Stomach (tissue), 9 donors: ENCODE measurements around the gene C1orf167. TPM values are rescaled to one million over a fixed set of nuclear protein-coding genes. Genes with fewer than 3 reads are reported as not detected.

ENCODE experiments used
- DNase-seq, 2 donors: peaks; one replicate each; pipeline versions ENCODE4 v3.0.0 to v3.0.0-alpha.2; 2013 to 2019
- H3K27ac ChIP-seq, 5 donors: fragments of 200-600 bp in 4 of 5; sonication (generic) in 4 of 5; one replicate each; pipeline ENCODE4 v1.5.1; 2013 to 2019; ENCODE audit warnings: mild to moderate bottlenecking in 1 of 5, moderate library complexity in 1 of 5
- H3K27me3 ChIP-seq, 3 donors: fragments of 200-600 bp; sonication (generic); one replicate each; pipeline ENCODE4 v1.5.1; 2017 to 2019; ENCODE audit warnings: mixed run types in 1 of 3
- H3K36me3 ChIP-seq, 4 donors: fragments of 200-600 bp; sonication (generic); 1 replicate in 3 of 4; 2 replicates in 1 of 4; pipeline ENCODE4 v1.5.1; 2016 to 2019
- H3K4me1 ChIP-seq, 4 donors: fragments of 200-600 bp; sonication (generic); one replicate each; pipeline ENCODE4 v1.5.1; 2016 to 2019
- H3K4me3 ChIP-seq, 4 donors: fragments of 200-600 bp; sonication (generic) in 3 of 4; one replicate each; pipeline ENCODE4 v1.5.1; 2016 to 2019; ENCODE audit warnings: mild to moderate bottlenecking in 1 of 4
- H3K9me3 ChIP-seq, 4 donors: fragments of 200-600 bp; sonication (generic); one replicate each; pipeline ENCODE4 v1.5.1; 2016 to 2019
- CTCF ChIP-seq, 7 experiments: fragments of 450-650 bp in 4 of 7; fragments of 200-600 bp in 3 of 7; sonication (generic) in 3 of 7; IDR thresholded peaks; one replicate each; pipeline ENCODE4 v1.5.1; 2016 to 2019; ENCODE audit warnings: antibody characterized with exemption in 7 of 7, control low read depth in 2 of 7, mild to moderate bottlenecking in 1 of 7
- EP300 ChIP-seq: sonication (generic); formaldehyde crosslinking; IDR thresholded peaks from one replicate; pipeline ENCODE4 v1.6.1; 2017; ENCODE audit warnings: antibody characterized with exemption
- POLR2A ChIP-seq, 4 donors: fragments of 450-650 bp; IDR thresholded peaks; one replicate each; pipeline ENCODE4 v1.6.1; 2016; ENCODE audit warnings: antibody characterized with exemption in 4 of 4, control low read depth in 2 of 4, mild to moderate bottlenecking in 1 of 4, moderate library complexity in 1 of 4
- POLR2AphosphoS5 ChIP-seq, 3 donors: sonication (generic); formaldehyde crosslinking; IDR thresholded peaks; one replicate each; pipeline ENCODE4 v1.6.1; 2016; ENCODE audit warnings: antibody characterized with exemption in 3 of 3
- WGBS, 5 donors: extraction: QIAGEN DNeasy Blood & Tissue Kit in 3 of 5; methylation state at CpG; one replicate each; pipeline versions ENCODE4 v1.1.5 to v1.1.7; 2013 to 2018; 5-methylcytosine and 5-hydroxymethylcytosine counted together
- intact Hi-C: fragments of 100-400 bp; cut with DNase I; formaldehyde crosslinking; loops from one replicate; pipeline ENCODE4 v1.15.1; 2023; ENCODE audit warnings: low total_unique reads
- polyA plus RNA-seq, 3 donors: library from polyadenylated mRNA; stranded (reverse); fragments of 200-250 nt; gene quantifications; one replicate each; pipeline ENCODE4 v1.2.3, GENCODE V29; 2013
- total RNA-seq, 5 donors: library from RNA; depleted of rRNA; stranded (reverse); fragments of >200 nt; gene quantifications; one replicate each; pipeline versions ENCODE4 v1.1.0 to v1.2.3, GENCODE V29; 2014 to 2016
- donor health status: healthy with polysubstance abuse.
- donor health status: Bipolar disorder and iron deficiency.
- donor health status: healthy.

C1orf167 gene
- total and polyA plus RNA-seq, 8 donors: 1.6 to 4.7 (median 2.0) TPM; not detected in 5

- TF ChIP-seq POLR2A (IDR thresholded peaks at IDR 0.05): no peak
- no peak for TF ChIP-seq CTCF (IDR thresholded peaks at IDR 0.05)
- no peak for TF ChIP-seq EP300
- no peak for TF ChIP-seq POLR2AphosphoS5 (IDR thresholded peaks at IDR 0.05)
- intact Hi-C loops: no loop called here
- 53 to 59% (median 55%) methylated on average over 16 to 17 of the region's 17 CpGs for WGBS, 5 donors
- H3K27me3 ChIP-seq: no peaks in the 10 kb centered on the region
- no peak for DNase-seq
- peaks cover 19 to 41% (median 40%) of the 10 kb centered on the region in 4 donors for H3K36me3 ChIP-seq
- H3K4me3 ChIP-seq: no peak overlapping the region
- peaks cover 0 to 14% (median 2%) of the 10 kb centered on the region in 4 donors for H3K4me1 ChIP-seq
- no peaks in the 10 kb centered on the region for H3K9me3 ChIP-seq
- H3K27ac ChIP-seq: no peak overlapping the region
Measured at GRCh38 chr1:11752359-11753088, 9.5 kb upstream of the C1orf167 start.

DNA sequence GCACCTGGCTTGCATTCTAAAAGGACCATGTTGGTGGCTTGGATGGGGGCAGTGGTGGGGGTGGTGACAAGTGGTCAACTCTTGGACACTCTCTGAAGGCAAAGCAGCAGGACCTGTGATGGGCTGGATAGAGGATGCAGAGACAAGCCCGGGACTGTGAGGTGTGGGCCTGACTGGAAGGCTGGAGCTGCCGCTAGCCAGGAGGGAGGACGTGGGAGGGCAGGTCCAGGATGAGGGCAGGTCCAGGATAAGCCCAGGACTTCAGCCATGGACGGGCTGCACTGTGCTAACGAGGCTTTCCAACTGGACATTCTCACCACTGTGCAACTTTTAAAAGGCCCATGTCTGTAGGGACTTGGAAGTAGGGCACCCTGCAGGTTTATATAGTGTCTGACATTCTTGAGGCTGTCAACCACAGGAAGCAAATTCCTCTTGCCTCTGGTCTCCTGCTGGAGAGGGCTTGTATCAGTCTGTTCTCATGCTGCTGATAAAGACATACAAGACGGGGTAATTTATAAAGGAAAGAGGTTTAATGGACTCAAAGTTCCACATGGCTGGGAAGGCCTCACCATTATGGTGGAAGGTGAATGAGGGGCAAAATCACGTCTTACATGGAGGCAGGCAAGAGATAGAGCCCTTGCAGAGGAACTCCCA, 8.3 kb upstream of the C1orf167 start:
- Histone ChIP-seq H3K4me3 (no peak overlapping the region), H3K9me3 (no peaks in the 10 kb centered on the region), H3K27ac (no peak overlapping the region), H3K4me1 (peaks cover 0 to 8% (median 2%) of the 10 kb centered on the region in 4 donors), H3K36me3 (peaks cover 9 to 29% (median 28%) of the 10 kb centered on the region in 4 donors), H3K27me3 (peaks cover 0 to 1% (median 0%) of the 10 kb centered on the region in 3 donors)
- no peak for TF ChIP-seq POLR2A (IDR thresholded peaks at IDR 0.05)
- TF ChIP-seq POLR2AphosphoS5 (IDR thresholded peaks at IDR 0.05): no peak
- no peak for TF ChIP-seq CTCF (IDR thresholded peaks at IDR 0.05)
- TF ChIP-seq EP300: no peak
- DNase-seq: no peak
- 39 to 59% (median 49%) methylated on average over 7 of the region's 7 CpGs for WGBS, 5 donors
- intact Hi-C loops: no loop called here

DNA sequence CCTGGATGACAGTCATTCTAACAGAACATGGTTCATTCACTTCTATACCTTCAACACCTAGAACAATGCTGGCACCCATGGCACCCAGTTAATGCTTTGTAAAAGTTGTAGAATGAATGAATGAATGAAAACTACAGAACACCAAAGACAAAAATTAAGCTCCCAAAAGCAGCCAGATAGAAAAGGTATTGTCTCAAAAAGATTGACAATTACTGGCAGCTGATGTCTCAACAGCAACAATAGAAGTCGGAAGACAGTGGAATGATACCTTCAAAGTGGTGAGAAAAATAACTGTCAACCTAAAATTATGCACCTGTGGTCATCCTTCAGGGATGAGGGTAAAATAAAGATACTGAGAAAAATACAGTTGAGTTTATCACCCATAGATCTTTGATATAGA, 4.9 kb upstream of the C1orf167 start:
- WGBS, 5 donors: 89 to 100% (median 98%) methylated on average over 1 of the region's 1 CpG
- Histone ChIP-seq H3K27ac (no peak overlapping the region), H3K27me3 (peaks cover 0 to 26% (median 10%) of the 10 kb centered on the region in 3 donors), H3K4me1 (peaks cover 0 to 4% (median 3%) of the 10 kb centered on the region in 4 donors), H3K4me3 (no peak overlapping the region), H3K9me3 (no peaks in the 10 kb centered on the region), H3K36me3 (no peaks in the 10 kb centered on the region)
- TF ChIP-seq POLR2A (IDR thresholded peaks at IDR 0.05) (no peak), CTCF (IDR thresholded peaks at IDR 0.05) (no peak), EP300 (no peak), POLR2AphosphoS5 (IDR thresholded peaks at IDR 0.05) (no peak)
- no peak for DNase-seq
- intact Hi-C loops: no loop called here

DNA sequence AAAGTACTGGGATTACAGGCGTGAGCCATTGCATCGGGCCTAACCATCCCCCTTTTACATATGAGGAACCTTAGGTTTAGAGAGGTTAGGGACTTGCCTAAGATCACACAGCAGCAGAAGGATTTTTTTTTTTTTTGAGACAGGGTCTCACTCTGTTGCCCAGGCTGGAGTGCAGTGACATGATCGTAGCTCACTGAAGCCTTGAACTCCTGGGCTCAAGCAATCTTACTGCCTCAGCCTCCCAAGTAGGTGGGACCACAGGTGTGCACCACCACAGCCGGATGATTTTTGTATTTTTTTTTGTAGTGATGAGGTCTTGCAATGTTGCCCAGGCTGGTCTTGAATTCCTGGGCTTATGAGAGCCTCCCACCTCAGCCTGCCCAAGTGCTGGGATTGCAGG, 2.2 kb upstream of the C1orf167 start:
- Histone ChIP-seq H3K4me1 (peaks cover 0 to 8% (median 6%) of the 10 kb centered on the region in 4 donors), H3K36me3 (no peaks in the 10 kb centered on the region), H3K27ac (no peak overlapping the region), H3K27me3 (peaks cover 0 to 42% (median 16%) of the 10 kb centered on the region in 3 donors), H3K9me3 (no peaks in the 10 kb centered on the region), H3K4me3 (no peak overlapping the region)
- intact Hi-C loops: no loop called here
- DNase-seq: no peak
- 88 to 95% (median 90%) methylated on average over 4 of the region's 4 CpGs for WGBS, 5 donors
- no peak for TF ChIP-seq EP300
- no peak for TF ChIP-seq CTCF (IDR thresholded peaks at IDR 0.05)
- no peak for TF ChIP-seq POLR2A (IDR thresholded peaks at IDR 0.05)
- no peak for TF ChIP-seq POLR2AphosphoS5 (IDR thresholded peaks at IDR 0.05)
